Frontal cortex (tissue), 4 donors: Measurements from ENCODE around the gene KLF11. TPM values are rescaled to one million over a fixed set of nuclear protein-coding genes. Genes with fewer than 3 reads are reported as not detected.
"Not testable (repeated sequence)": the region's sequence is repeated elsewhere in the genome, so short reads cannot be mapped to it uniquely, and the experiment has no call there.

Experiments used
- DNase-seq, 2 donors: peaks; one replicate each; pipeline ENCODE4 v3.0.0; 2012; ENCODE audit warnings: low spot score in 2 of 2
- FAIRE-seq: peaks from 2 replicates; lab custom pipeline; 2012; peaks lifted over from hg19 to GRCh38; lab: Jason Lieb, UNC
- total RNA-seq: library from RNA; depleted of rRNA; stranded (reverse); fragments of >200 nt; gene quantifications from one replicate; pipeline ENCODE4 v1.2.3, GENCODE V29; 2014
- donor health status: control.
- donor health status: control.
- donor health status: control.

The KLF11 gene
- total RNA-seq, 1 donor from 2014 or later: 13.0 TPM

- DNase-seq (no peak), FAIRE-seq (no peak)
These were observed 34.6 kb upstream of the KLF11 start for GRCh38 chr2:10008809-10009176.

DNA sequence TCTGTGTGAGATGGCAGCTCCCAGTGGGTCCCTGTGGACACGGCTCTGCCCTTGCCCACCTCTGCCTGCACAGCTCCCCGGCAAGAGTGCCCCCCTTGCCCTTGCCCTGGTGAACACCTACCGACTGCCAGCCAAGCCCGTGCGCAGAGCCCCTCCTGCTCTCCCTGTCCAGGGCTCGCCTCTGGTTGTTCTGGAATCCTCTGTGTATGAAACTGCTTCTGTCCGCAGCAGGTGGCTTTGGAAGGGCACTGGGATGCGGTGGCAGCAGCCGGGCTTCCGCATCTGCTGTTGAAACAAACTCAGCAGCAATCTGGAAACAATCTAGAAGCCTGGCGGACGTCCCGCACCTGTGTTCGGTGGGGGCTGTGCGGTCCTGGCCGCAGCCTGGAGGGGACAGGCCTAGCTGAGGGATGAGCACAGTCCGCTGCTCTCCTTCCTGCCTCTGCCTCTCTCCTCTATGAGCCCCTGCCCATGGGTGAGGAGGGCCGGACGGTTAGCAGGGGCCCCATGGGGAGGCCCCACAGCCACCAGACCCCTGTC is 34.0 kb upstream of the KLF11 start:
- DNase-seq (no peak), FAIRE-seq (no peak)

DNA sequence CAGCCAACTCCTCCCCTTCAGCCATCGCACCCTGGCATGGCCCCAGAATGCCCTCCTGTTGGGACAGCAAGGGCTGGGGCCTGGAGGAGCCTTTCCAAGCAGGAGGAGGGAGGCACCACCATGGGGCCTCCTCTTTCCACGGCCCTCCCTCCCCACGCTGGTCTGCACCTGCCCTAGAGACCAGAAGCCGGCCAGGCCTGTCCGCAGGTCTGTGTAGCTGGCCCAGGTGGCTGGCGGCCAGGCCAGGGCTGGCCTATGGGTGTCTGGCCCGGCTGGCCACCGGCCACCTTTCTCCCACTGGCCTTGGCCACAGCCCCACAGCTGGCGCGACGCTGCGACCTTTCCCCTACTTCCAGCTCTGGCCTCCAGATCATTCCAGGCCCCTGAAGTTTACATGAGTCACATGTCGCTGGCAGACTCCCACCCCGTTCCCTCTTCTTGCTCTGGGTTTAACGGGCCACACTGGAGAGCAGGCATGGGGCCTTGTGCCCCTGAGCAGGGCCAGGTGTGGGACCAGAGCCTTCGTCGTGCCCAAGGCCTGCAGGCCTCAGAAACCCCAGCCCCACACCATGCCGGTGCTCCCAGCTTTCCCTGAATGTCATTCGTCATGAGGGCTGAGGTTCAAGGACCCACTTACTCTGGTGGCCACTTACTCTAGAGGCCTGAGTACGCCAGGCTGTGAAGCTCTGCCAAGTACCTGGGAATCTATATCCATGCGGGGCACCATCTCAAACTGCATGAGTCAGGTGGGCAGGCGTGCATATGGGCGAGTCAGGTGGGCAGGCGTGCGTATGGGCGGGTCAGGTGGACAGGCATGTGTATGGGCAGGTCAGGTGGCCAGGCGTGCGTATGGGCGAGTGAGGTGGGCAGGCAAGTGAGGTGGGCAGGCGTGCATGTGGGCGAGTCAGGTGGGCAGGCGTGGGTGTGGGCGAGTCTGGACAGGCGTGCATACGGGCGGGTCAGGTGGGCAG is 33.3 kb upstream of the KLF11 start:
- FAIRE-seq: no peak
- DNase-seq: peak; percentile 45 to 59

GRCh38 chr2:10010861-10011605 is 32.3 kb upstream of the KLF11 start:
- not testable (repeated sequence) for DNase-seq, FAIRE-seq

DNA sequence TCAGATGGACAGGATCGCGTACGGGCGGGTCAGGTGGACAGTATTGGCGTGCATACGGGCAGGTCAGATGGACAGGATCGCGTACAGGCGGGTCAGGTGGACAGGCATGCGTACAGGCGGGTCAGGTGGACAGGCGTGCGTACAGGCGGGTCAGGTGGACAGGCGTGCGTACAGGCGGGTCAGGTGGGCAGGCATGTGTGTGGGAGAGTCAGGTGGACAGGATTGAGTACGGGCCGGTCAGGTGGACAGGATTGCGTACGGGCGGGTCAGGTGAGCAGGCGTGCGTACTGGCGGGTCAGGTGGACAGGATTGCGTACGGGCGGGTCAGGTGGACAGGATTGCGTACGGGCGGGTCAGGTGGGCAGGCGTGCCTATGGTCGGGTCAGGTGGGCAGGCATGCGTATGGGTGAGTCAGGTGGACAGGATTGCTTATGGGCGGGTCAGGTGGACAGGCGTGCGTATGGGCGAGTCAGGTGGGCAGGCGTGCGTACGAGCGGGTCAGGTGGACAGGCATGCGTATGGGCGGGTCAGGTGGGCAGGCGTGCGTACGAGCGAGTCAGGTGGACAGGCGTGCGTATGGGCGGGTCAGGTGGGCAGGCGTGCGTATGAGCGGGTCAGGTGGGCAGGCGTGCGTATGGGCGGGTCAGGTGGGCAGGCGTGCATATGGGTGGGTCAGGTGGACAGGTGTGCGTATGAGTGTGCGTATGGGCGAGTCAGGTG is 31.6 kb upstream of the KLF11 start:
- DNase-seq, FAIRE-seq: not testable (repeated sequence)

DNA sequence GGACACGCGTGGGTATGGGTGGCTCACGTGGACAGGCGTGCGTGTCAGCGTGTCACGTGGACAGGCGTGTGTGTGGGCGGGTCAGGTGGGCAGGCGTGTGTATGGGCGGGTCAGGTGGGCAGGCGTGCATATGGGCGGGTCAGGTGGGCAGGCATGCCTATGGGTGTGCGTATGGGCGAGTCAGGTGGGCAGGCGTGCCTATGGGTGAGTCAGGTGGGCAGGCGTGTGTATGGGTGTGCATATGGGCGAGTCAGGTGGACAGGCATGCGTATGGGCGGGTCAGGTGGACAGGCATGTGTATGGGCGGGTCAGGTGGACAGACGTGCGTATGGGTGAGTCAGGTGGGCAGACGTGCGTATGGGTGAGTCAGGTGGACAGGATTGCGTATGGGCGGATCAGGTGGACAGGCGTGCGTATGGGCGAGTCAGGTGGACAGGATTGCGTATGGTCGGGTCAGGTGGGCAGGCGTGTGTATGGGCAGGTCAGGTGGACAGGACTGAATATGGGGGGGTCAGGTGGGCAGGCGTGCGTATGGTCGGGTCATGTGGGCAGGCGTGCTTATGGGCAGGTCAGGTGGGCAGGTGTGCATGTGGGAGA is 30.9 kb upstream of the KLF11 start:
- not testable (repeated sequence) for DNase-seq, FAIRE-seq

DNA sequence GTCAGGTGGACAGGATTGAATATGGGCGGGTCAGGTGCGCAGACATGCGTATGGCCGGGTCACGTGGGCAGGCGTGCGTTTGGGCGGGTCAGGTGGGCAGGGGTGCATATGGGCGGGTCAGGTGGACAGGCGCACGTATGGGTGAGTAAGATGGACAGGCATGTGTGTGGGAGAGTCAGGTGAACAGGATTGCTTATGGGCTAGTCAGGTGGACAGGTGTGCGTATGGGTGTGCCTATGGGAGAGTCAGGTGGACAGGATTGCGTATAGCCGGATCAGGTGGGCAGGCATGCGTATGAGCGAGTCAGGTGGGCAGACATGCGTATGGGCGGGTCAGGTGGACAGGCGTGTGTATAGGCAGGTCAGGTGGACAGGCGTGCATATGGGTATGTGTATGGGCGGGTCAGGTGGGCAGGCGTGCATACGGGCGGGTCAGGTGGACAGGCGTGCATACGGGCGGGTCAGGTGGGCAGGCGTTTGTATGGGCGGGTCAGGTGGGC is 30.3 kb upstream of the KLF11 start:
- FAIRE-seq (no peak), DNase-seq (no peak)

DNA sequence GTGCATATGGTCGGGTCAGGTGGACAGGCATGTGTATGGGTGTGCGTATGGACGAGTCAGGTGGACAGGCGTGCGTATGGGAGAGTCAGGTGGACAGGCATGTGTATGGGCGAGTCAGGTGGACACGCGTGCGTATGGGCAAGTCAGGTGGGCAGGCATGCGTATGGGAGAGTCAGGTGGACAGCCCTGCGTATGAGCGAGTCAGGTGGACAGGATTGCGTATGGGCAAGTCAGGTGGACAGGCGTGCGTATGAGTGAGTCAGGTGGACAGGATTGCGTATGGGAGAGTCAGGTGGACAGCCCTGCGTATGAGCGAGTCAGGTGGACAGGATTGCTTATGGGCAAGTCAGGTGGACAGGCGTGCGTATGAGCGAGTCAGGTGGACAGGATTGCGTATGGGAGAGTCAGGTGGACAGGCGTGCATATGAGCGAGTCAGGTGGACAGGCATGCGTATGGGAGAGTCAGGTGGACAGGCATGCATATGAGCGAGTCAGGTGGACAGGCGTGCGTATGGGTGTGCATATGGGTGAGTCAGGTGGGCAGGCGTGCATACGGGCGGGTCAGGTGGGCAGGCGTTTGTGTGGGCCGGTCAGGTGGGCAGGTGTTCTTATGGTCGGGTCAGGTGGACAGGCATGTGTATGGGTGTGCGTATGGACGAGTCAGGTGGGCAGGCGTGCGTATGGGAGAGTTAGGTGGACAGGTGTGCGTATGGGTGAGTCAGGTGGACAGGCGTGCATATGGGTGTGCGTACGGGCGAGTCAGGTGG is 29.5 kb upstream of the KLF11 start:
- not testable (repeated sequence) for FAIRE-seq, DNase-seq

DNA sequence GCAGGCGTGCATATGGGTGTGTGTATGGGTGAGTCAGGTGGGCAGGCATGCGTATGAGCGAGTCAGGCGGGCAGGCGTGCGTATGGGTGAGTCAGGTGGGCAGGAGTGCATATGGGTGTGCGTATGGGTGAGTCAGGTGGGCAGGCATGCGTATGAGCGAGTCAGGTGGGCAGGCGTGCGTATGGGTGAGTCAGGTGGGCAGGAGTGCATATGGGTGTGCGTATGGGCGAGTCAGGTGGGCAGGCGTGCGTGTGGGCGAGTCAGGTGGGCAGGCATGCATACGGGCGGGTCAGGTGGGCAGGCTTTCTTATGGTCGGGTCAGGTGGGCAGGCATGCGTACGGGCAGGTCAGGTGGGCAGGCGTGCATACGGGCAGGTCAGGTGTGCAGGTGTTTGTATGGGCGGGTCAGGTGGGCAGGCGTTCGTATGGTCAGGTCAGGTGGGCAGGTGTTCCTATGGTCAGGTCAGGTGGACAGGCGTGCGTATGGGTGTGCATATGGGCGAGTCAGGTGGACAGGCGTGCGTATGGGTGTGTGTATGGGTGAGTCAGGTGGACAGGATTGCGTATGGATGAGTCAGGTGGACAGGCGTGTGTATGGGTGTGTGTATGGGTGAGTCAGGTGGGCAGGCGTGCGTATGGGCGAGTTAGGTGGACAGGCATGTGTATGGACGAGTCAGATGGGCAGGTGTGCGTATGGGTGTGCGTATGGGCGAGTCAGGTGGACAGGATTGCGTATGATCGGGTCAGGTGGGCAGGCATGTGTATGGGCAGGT is 28.7 kb upstream of the KLF11 start:
- FAIRE-seq (no peak), DNase-seq (no peak)

- FAIRE-seq, DNase-seq: not testable (repeated sequence)
These were observed 27.9 kb upstream of the KLF11 start for GRCh38 chr2:10015376-10015989.

- FAIRE-seq (no peak), DNase-seq (no peak)
These were observed 27.1 kb upstream of the KLF11 start for GRCh38 chr2:10016001-10016801.

DNA sequence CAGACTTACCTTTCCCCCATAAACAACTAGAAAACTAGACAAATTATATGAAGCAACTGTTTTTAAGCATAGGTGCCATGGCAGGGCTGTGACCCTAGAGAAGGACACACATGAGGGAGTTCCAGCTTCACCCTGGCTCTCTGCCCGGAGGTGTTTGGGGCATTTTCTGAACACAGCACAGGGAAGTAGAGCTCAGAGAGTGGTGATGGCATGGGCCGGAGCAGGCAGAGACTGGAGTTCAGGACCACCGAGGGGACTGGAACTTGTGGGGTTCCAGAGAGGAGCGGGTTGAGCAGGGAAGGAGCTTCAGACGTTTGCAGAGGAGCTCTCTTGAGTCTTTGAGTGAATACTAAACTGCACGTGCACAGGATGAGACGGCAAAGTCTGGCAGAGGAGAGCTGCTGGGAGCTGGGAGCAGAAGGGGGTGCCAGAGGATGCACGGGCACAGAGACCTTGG is 26.5 kb upstream of the KLF11 start:
- no peak for FAIRE-seq
- no peak for DNase-seq

DNA sequence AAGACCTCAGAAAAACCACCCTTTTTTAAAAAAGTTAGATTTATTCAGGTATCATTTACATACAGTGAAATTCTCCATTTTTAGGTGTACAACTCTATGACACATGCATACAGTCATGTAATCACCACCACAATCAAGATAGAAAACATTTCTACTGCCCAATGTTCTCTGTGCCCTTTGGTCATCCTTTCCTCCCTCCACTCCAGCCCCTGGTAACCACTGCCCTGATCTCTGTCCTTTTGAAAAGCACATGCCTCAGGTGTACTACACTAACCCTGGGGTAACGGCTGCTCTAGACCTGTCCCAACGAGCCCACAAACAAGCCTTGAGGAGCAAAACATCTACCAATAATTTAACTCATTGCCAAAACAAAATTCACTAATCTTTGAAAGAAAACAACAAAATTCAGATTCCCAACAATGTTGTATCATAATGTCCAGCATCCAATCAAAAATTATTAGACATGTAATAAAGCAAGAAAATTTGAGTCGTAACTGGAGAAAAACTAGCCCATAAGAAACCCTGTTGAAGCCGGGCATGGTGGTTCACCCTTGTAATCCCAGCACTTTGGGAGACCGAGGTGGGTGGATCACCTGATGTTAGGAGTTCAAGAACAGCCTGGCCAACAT is 25.9 kb upstream of the KLF11 start:
- FAIRE-seq (no peak), DNase-seq (no peak)

GRCh38 chr2:10019174-10019573 is 24.2 kb upstream of the KLF11 start:
- no peak for FAIRE-seq
- DNase-seq: no peak

DNA sequence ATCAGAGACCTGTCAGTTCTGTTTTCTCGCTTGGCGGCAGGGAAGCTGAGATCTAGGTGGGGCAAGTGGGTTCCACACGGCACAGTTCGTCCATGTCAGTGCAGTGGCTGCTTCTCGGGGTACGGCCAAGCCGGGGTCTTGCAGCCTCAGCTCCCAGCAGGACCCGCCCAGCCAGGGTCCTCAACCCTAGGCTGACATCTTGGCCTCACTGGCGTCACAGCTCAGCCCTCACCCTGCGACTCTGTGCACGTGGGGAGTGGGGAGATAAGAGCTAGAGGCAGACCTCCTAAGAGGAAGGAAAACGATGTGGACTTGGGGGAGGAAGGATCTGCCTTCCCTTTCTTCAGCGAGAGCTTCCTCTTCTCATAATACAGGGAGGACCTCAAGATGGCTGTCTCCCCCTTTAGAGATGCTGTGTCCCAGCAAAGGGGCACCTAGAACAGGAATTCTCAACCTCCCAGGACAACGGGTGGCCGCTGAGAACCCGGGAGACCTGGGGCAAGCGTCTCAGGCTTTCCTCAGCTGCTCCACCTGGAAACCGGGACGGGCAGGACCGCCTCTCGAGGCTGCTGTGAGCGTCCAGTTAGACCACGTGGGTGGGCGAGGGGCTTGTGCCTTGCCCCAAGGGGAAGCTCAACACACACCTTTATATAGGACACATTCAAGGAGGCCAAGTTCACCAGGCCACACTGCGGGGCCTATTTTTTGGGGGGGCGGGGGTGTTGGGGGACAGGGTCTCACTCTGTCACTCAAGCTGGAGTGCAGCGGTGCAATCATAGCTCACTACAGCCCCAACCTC is 23.5 kb upstream of the KLF11 start:
- FAIRE-seq (no peak), DNase-seq (no peak)
